ENCODE data around the gene STK32C. TPM values are rescaled to one million over a fixed set of nuclear protein-coding genes. Genes with fewer than 3 reads are reported as not detected.

Gene STK32C
- total RNA-seq, 1 experiment from 2014 or later = 13.9 TPM

GRCh38 chr10:132175907-132176581 lies 131.7 kb downstream of the STK32C start:
- Histone ChIP-seq H3K79me2 (ENCODE audit: low read depth) (no peaks in the 10 kb centered on the region), H3K27ac (no peak overlapping the region)

GRCh38 chr10:132175408-132175807 lies 132.3 kb downstream of the STK32C start:
- H3K4me1 ChIP-seq (replicated peaks; ENCODE audit: insufficient read depth) = no peaks in the 10 kb centered on the region
- H3K4me2 ChIP-seq = no peak overlapping the region
- H2AFZ ChIP-seq = no peak overlapping the region
- H3K27me3 ChIP-seq (ENCODE audit: insufficient read depth, low read depth) = no peaks in the 10 kb centered on the region
- CTCF ChIA-PET = no interaction called here
- H3F3A ChIP-seq (ENCODE audit: insufficient read depth, low read depth) = no peaks in the 10 kb centered on the region
- intact Hi-C loops (cut with micrococcal nuclease; ENCODE audit: unreplicated experiment) = no loop called here
- H4K20me1 ChIP-seq (ENCODE audit: insufficient read depth) = no peaks in the 10 kb centered on the region
- no peak overlapping the region for H3K27ac ChIP-seq
- POLR2A ChIA-PET (ENCODE audit: unreplicated experiment) = no interaction called here
- H3K79me2 ChIP-seq (ENCODE audit: low read depth) = no peaks in the 10 kb centered on the region
- H3K36me3 ChIP-seq (ENCODE audit: low read depth) = no peaks in the 10 kb centered on the region
- no peak for TF ChIP-seq EZH2 (IDR thresholded peaks at IDR 0.05; ENCODE audit: low read depth)
- TF ChIP-seq CTCF (conservative IDR thresholded peaks at IDR 0.05) = no peak
- no peak overlapping the region for H3K4me3 ChIP-seq
- no peak for DNase-seq
- no peaks in the 10 kb centered on the region for H3K9me3 ChIP-seq (ENCODE audit: insufficient read depth, low read depth)
- no peaks in the 10 kb centered on the region for H3K9me2 ChIP-seq (ENCODE audit: insufficient read depth)
- no TSS peak for BruUV-seq (replicated peaks)

More at GRCh38 chr10:132175907-132176581, 131.7 kb downstream of the STK32C start:
- H3K4me1 ChIP-seq (replicated peaks; ENCODE audit: insufficient read depth) = no peaks in the 10 kb centered on the region
- H3F3A ChIP-seq (ENCODE audit: insufficient read depth, low read depth) = no peaks in the 10 kb centered on the region
- ChIA-PET POLR2A (ENCODE audit: unreplicated experiment) (no interaction called here), CTCF (no interaction called here)
- H3K27me3 ChIP-seq (ENCODE audit: insufficient read depth, low read depth) = no peaks in the 10 kb centered on the region
- H3K4me2 ChIP-seq = no peak overlapping the region
- no peak overlapping the region for H2AFZ ChIP-seq
- no peak for DNase-seq
- no peak overlapping the region for H3K4me3 ChIP-seq
- BruUV-seq (replicated peaks) = no TSS peak
- no peaks in the 10 kb centered on the region for H3K36me3 ChIP-seq (ENCODE audit: low read depth)
- no peaks in the 10 kb centered on the region for H4K20me1 ChIP-seq (ENCODE audit: insufficient read depth)
- H3K9me2 ChIP-seq (ENCODE audit: insufficient read depth) = no peaks in the 10 kb centered on the region
- H3K9me3 ChIP-seq (ENCODE audit: insufficient read depth, low read depth) = no peaks in the 10 kb centered on the region
- intact Hi-C loops (cut with micrococcal nuclease; ENCODE audit: unreplicated experiment) = no loop called here
- TF ChIP-seq CTCF (conservative IDR thresholded peaks at IDR 0.05) (no peak), EZH2 (IDR thresholded peaks at IDR 0.05; ENCODE audit: low read depth) (no peak)

- H3K9me3 ChIP-seq (ENCODE audit: insufficient read depth, low read depth) = no peaks in the 10 kb centered on the region
- TF ChIP-seq EZH2 (IDR thresholded peaks at IDR 0.05; ENCODE audit: low read depth) (no peak), CTCF (conservative IDR thresholded peaks at IDR 0.05) (no peak)
- no peak overlapping the region for H3K27ac ChIP-seq
- BruUV-seq (replicated peaks) = no TSS peak
- H3F3A ChIP-seq (ENCODE audit: insufficient read depth, low read depth) = no peaks in the 10 kb centered on the region
- intact Hi-C loops (cut with micrococcal nuclease; ENCODE audit: unreplicated experiment) = no loop called here
- no peaks in the 10 kb centered on the region for H3K79me2 ChIP-seq (ENCODE audit: low read depth)
- H3K4me2 ChIP-seq = no peak overlapping the region
- H3K4me3 ChIP-seq = no peak overlapping the region
- ChIA-PET POLR2A (ENCODE audit: unreplicated experiment) (no interaction called here), CTCF (no interaction called here)
- H3K36me3 ChIP-seq (ENCODE audit: low read depth) = no peaks in the 10 kb centered on the region
- no peak overlapping the region for H2AFZ ChIP-seq
- H3K27me3 ChIP-seq (ENCODE audit: insufficient read depth, low read depth) = no peaks in the 10 kb centered on the region
- H3K9me2 ChIP-seq (ENCODE audit: insufficient read depth) = no peaks in the 10 kb centered on the region
- no peaks in the 10 kb centered on the region for H3K4me1 ChIP-seq (replicated peaks; ENCODE audit: insufficient read depth)
- no peaks in the 10 kb centered on the region for H4K20me1 ChIP-seq (ENCODE audit: insufficient read depth)
- no peak for DNase-seq
Observed at GRCh38 chr10:132174237-132174636, 133.5 kb downstream of the STK32C start.
